GM12865 (cell line): ENCODE measurements around the gene MAP2K7.

ENCODE experiments used
- DNase-seq: peaks from one replicate; pipeline ENCODE4 v3.0.0; 2010; ENCODE audit warnings: low read depth
- H3K4me3 ChIP-seq: 2 replicates; pipeline ENCODE4 v1.5.1; 2011; ENCODE audit warnings: mild to moderate bottlenecking, low read depth, low read length, control low read depth
- TF ChIP-seq, protein P1 (sequence below): IDR thresholded peaks from 2 replicates; pipeline ENCODE4 v1.5.1; 2011; ENCODE audit warnings: low read length, control low read depth, low read depth, inconsistent platforms; ENCODE audit not compliant: insufficient read depth; ENCODE audit errors: missing control alignments

The MAP2K7 gene

GRCh38 chr19:7905859-7906258 is 2.2 kb downstream of the MAP2K7 start:
- DNase-seq, result peak; percentile 1
- H3K4me3 ChIP-seq, result no peak overlapping the region
- TF ChIP-seq, protein P1, sequence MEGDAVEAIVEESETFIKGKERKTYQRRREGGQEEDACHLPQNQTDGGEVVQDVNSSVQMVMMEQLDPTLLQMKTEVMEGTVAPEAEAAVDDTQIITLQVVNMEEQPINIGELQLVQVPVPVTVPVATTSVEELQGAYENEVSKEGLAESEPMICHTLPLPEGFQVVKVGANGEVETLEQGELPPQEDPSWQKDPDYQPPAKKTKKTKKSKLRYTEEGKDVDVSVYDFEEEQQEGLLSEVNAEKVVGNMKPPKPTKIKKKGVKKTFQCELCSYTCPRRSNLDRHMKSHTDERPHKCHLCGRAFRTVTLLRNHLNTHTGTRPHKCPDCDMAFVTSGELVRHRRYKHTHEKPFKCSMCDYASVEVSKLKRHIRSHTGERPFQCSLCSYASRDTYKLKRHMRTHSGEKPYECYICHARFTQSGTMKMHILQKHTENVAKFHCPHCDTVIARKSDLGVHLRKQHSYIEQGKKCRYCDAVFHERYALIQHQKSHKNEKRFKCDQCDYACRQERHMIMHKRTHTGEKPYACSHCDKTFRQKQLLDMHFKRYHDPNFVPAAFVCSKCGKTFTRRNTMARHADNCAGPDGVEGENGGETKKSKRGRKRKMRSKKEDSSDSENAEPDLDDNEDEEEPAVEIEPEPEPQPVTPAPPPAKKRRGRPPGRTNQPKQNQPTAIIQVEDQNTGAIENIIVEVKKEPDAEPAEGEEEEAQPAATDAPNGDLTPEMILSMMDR, result no peak

DNA sequence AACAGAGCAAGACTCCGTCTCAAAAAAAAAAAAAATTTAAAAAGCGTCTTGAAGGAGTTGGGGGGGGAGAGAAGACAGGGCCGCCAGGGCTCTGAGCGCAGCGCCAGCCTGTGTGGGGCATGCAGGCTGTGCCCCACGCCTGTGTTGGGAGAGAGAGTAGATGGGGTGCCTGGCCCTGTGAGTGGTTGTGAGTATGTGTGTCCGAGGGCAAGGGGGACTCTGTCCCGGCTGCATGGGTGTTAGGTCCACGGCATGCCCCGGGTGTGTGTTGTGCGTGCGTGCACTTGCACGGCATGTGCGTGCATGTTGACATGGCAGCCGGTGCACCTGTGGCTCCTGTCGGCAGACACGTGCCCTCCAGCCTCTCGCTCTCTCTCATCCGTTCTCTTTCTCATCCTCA is 3.4 kb downstream of the MAP2K7 start:
- DNase-seq, result peak; percentile 4
- TF ChIP-seq, protein P1, result no peak
- H3K4me3 ChIP-seq, result no peak overlapping the region

- TF ChIP-seq, protein P1, result no peak
- H3K4me3 ChIP-seq, result no peak overlapping the region
- peak; percentile 4 for DNase-seq
Observed at GRCh38 chr19:7907544-7907943, 3.9 kb downstream of the MAP2K7 start.

DNA sequence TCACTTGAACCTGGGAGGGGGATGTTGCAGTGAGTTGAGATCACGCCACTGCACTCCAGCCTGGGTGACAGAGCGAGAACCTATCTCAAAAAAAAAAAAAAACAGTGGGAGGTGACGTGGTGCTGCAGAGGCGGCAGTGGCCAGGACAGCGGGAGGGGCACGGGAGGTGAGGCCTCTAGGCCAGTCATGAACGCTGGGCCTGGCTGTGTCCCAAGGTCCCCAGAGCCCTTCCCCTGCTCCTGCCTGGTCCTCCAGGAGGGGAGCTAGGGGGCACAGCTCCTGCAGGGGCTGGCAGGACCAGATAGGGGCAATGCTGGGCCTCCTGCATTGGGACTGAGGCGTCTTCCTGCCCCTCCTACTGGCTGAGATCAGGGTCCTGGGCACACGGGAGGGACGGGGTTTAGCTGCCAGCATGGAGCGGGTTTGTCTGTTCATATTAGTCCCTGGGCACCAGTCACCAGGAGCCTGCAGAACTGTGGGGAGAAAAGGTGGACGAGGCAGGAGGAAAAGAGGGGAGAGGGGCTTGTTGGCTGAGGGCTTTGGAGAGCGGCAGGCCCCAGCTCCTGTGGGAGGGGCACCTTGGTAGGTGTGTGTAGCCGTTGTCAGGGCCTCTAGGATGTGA is 4.5 kb downstream of the MAP2K7 start:
- no peak for DNase-seq
- no peak overlapping the region for H3K4me3 ChIP-seq
- TF ChIP-seq, protein P1, result no peak

DNA sequence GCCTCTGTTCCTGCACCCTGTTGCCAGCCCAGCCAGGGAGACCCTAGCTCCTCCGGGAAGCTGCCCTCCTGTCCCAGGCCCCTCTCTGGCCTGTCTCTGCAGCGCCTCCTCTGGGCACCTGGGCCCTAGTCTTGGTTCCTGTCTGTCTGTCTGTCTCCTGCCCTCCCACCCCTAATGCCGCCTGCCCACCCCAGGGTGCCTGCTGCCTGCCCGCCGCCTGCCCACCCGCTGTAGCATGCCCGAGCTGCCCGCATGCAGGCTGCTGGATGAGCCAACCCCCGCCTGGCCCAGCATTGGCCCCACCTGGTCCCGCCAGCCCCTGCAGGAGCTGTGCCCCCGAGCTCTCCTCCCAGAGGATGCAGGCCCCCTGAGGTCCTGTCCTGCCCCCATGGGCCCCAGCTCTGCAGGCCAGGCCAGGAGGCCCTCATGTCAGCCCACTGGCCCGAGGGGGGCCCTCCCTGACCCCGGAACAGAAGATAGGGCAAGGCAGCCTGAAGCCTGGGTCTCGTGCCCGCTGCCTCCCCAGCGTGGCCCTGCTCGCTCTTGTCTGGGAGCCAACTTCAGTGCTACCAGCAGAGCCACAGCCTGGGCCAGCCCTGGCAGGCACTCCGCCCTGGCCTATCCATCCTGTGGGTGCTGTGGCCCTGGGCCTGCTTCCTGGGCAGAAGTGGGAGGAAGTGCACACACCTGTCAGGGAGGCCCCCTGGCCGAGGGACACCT is 5.2 kb downstream of the MAP2K7 start:
- H3K4me3 ChIP-seq, result no peak overlapping the region
- DNase-seq, result no peak
- TF ChIP-seq, protein P1, result no peak

GRCh38 chr19:7909471-7910067 is 5.9 kb downstream of the MAP2K7 start:
- TF ChIP-seq, protein P1, result no peak
- no peak for DNase-seq

More at GRCh38 chr19:7909471-7910067, 5.9 kb downstream of the MAP2K7 start:
- no peak overlapping the region for H3K4me3 ChIP-seq
